ENCODE results near the gene ACTG2.

DNA sequence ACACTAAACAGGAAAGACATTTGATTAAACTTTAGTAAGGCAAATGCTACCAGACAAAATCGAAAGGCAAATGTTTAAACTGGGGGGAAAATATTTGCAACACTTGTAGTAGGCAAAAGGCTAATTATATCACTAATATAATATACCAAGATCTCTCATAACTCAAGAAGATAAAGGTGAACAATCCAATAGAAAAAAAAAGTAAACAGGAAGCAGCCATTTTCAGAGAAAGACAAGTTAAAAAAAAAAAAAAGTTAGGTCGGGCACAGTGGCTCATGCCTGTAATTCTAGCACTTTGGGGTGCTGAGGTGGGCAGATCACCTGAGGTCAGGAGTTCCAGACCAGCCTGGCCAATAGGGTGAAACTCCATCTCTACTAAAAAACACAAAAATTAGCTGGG is 4.4 kb upstream of the ACTG2 start:
- TF ChIP-seq, protein P1, sequence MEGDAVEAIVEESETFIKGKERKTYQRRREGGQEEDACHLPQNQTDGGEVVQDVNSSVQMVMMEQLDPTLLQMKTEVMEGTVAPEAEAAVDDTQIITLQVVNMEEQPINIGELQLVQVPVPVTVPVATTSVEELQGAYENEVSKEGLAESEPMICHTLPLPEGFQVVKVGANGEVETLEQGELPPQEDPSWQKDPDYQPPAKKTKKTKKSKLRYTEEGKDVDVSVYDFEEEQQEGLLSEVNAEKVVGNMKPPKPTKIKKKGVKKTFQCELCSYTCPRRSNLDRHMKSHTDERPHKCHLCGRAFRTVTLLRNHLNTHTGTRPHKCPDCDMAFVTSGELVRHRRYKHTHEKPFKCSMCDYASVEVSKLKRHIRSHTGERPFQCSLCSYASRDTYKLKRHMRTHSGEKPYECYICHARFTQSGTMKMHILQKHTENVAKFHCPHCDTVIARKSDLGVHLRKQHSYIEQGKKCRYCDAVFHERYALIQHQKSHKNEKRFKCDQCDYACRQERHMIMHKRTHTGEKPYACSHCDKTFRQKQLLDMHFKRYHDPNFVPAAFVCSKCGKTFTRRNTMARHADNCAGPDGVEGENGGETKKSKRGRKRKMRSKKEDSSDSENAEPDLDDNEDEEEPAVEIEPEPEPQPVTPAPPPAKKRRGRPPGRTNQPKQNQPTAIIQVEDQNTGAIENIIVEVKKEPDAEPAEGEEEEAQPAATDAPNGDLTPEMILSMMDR (IDR thresholded peaks at IDR 0.05): no peak
- TF ChIP-seq ZFX (IDR thresholded peaks at IDR 0.05; ENCODE audit: borderline replicate concordance): no peak
